Measurements from ENCODE around the gene APOBEC3H.

Gene APOBEC3H

GRCh38 chr22:39130892-39131855 is 34.1 kb downstream of the APOBEC3H start:
- ChIA-PET CTCF (interaction anchor here (0.7 to 1.8 kb wide), 7 partner anchors 9 to 365 kb away, joined by 3 to 5 read pairs (median 3); no protein-coding TSS in a partner anchor), POLR2A (no interaction called here)
- DNase-seq (ENCODE audit: low read depth, low spot score) = no peak
- no peak overlapping the region for H3K4me3 ChIP-seq (ENCODE audit: low read depth, low read length)
- TF ChIP-seq CTCF (IDR thresholded peaks at IDR 0.05; ENCODE audit: insufficient read depth, low read length, missing control alignments) = no peak

DNA sequence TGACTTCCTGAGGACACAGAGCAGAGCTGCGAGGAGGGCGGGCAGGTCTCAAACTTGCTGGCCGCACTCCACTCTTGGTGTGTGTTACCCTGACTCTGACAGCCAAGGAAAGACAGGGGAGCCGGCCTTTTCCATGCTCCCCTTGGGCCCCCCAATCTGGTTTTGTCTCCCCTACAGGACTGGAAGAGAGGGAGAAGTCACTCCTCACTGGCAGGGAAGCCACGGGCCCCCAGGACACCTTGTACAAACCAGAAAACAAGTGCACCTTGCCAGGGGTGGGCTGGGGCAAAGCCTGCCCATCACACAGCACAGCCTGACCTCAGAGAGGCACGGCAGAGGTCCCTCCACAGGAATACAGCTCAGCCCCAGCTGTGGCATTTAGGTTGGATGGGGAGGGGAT is 35.2 kb downstream of the APOBEC3H start:
- no peak for TF ChIP-seq CTCF (IDR thresholded peaks at IDR 0.05; ENCODE audit: insufficient read depth, low read length, missing control alignments)
- ChIA-PET POLR2A (no interaction called here), CTCF (interaction anchor here (0.7 to 1.8 kb wide), 3 partner anchors 183 to 366 kb away, joined by 3 to 5 read pairs (median 3); no protein-coding TSS in a partner anchor)
- no peak for DNase-seq (ENCODE audit: low read depth, low spot score)
- no peak overlapping the region for H3K4me3 ChIP-seq (ENCODE audit: low read depth, low read length)

DNA sequence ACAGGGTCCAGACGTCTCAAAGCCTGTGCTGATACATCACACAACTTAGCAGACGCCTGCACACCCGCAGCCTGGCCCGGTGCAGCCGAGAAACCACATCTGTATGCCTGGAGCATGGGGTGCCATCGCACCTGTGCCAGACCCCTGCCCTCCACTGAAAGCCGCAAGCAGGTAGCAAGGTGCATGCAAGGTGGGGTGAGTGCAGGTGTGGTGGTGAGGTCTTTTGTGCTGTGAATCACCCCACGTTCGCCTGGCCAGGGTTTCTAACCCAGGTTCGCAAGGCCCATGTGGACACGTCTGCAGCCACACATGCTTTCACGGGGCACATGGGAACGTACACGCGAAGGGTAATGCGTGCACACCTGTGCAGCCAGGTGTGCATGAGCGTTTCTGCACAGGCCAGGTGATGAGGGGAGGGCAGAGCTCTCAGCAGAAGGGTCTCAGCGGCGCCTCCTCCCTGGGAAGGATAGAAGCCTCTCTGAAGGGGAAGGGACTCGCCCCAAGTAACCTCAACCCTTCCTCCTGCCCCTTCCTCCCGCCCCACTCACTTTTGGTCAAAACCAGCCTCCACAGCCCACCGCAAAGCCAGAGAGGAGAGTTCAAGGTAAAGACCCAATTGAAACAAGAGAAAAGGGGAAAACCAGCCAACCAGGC is 36.0 kb downstream of the APOBEC3H start:
- TF ChIP-seq CTCF (IDR thresholded peaks at IDR 0.05; ENCODE audit: insufficient read depth, low read length, missing control alignments) = no peak
- CTCF ChIA-PET = interaction anchor here (1.4 to 2.9 kb wide), 3 partner anchors 8 to 184 kb away, joined by 3 to 23 read pairs (median 4); no protein-coding TSS in a partner anchor
- no peak for DNase-seq (ENCODE audit: low read depth, low spot score)
- POLR2A ChIA-PET = no interaction called here
- H3K4me3 ChIP-seq (ENCODE audit: low read depth, low read length) = no peak overlapping the region

- TF ChIP-seq CTCF (IDR thresholded peaks at IDR 0.05; ENCODE audit: insufficient read depth, low read length, missing control alignments) = no peak
- POLR2A ChIA-PET = no interaction called here
- no peak overlapping the region for H3K4me3 ChIP-seq (ENCODE audit: low read depth, low read length)
- no peak for DNase-seq (ENCODE audit: low read depth, low spot score)
- CTCF ChIA-PET = interaction anchor here (1.0 to 2.9 kb wide), 10 partner anchors 9 to 397 kb away, joined by 3 to 23 read pairs (median 4); no protein-coding TSS in a partner anchor
Observed at GRCh38 chr22:39133871-39134270, 36.8 kb downstream of the APOBEC3H start.

DNA sequence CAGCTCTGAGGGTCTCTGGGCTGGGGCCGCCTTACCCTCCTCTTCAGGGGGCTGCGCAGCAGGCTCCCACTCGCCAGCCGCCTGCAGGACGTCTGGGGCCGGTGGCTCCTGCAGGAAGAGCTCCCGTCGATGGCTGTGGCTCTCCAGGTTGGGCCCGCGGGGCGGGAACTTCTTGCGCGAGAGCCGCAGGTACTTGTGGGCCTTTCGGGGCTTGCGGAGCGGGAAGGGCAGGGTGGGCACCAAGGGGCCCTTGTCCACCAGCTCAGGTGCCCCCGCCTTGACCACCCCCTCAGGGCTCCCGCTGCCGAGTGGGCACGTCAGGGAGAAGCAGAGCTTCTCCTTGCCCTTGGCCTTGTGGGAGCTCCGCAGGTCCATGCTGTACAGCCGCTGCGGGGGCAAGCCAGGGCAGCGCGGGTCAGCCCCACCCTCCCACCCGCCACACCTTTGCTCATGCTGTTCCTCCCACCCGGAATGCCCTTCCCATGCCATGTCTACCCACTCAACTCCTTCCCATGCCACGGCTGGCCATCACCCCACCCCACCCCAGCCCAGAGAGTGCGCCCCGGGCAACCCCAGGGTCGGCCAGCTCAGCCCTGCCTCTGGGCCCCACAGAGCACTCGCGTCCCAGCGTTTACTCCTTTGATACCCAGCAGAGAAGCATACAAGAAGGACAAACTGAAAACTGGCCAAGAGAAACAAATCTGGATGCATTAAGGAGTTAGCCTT is 37.5 kb downstream of the APOBEC3H start:
- POLR2A ChIA-PET = no interaction called here
- no peak for DNase-seq (ENCODE audit: low read depth, low spot score)
- H3K4me3 ChIP-seq (ENCODE audit: low read depth, low read length) = no peak overlapping the region
- no peak for TF ChIP-seq CTCF (IDR thresholded peaks at IDR 0.05; ENCODE audit: insufficient read depth, low read length, missing control alignments)
- CTCF ChIA-PET = interaction anchor here (1.0 to 2.9 kb wide), 14 partner anchors 8 to 396 kb away, joined by 3 to 23 read pairs (median 4); no protein-coding TSS in a partner anchor
